HCT116 (cell line): ENCODE results near the gene PLXNB3. TPM values are rescaled to one million over a fixed set of nuclear protein-coding genes. Genes with fewer than 3 reads are reported as not detected.

Experiments
- ATAC-seq: fragments of 200-7000 bp; cut with Tn5 transposase; 2 replicates; pipeline ENCODE4 v1.9.1; 2020; ENCODE audit warnings: mild to moderate bottlenecking, moderate library complexity
- BruUV-seq: library from RNA; stranded (reverse); fragments of 400-500 nt; replicated peaks from 2 replicates; lab custom pipeline; 2021; lab: Mats Ljungman, UMichigan
- CTCF ChIA-PET: fragments of 300-600 bp; sonication (Branson Sonifier 250); formaldehyde crosslinking; loops from one replicate; lab custom pipeline; 2021; ENCODE audit warnings: antibody characterized with exemption; lab: Charles Lee
- POLR2A ChIA-PET: fragments of 300-600, 350-600 bp; sonication (Branson Sonifier 250); formaldehyde crosslinking; loops from one replicate; lab custom pipeline; 2021; ENCODE audit warnings: antibody characterized with exemption; lab: Charles Lee
- RAD21 ChIA-PET, 2 experiments: fragments of 300-600 bp; sonication (Branson Sonifier 250); formaldehyde crosslinking; loops; one replicate each; lab custom pipeline; 2023; ENCODE audit warnings: low total read pairs in 2 of 2; ENCODE audit not compliant: uncharacterized antibody in 2 of 2, unreplicated experiment in 2 of 2, low non-redundant PET in 1 of 2; lab: Charles Lee
- DNase-seq: peaks from one replicate; pipeline ENCODE4 v3.0.0-alpha.2; 2010; ENCODE audit warnings: low read depth, low spot score
- H2AFZ ChIP-seq: fragments of 200-600 bp; shearing (Covaris generic), sonication (generic); 2 replicates; pipeline ENCODE4 v1.6.1; 2017; ENCODE audit warnings: low read depth, mixed run types, mixed read lengths, antibody characterized with exemption, low read length; ENCODE audit not compliant: poor library complexity, severe bottlenecking
- H3K27ac ChIP-seq: 2 replicates; pipeline ENCODE4 v1.5.1; 2012; ENCODE audit warnings: low read depth, low read length
- H3K27me3 ChIP-seq: fragments of 200-600 bp; sonication (generic); 2 replicates; pipeline ENCODE4 v1.6.1; 2016; ENCODE audit warnings: mixed run types, low read length, mixed read lengths; ENCODE audit not compliant: insufficient read depth
- H3K36me3 ChIP-seq, 2 experiments: fragments of 200-500 bp in 1 of 2; fragments of 200-600 bp in 1 of 2; sonication (Bioruptor generic) in 1 of 2; sonication (generic) in 1 of 2; 2 replicates each; pipeline versions ENCODE4 v1.5.1 to v1.6.1; 2014 to 2016; ENCODE audit warnings: low read length in 2 of 2, inconsistent platforms in 1 of 2, mixed read lengths in 1 of 2, mixed run types in 1 of 2; ENCODE audit not compliant: insufficient read depth in 2 of 2, control insufficient read depth in 1 of 2
- H3K4me1 ChIP-seq, 2 experiments: fragments of 200-600 bp in 1 of 2; sonication (generic) in 1 of 2; 2 replicates each; pipeline versions ENCODE4 v1.5.1 to v1.6.1; 2012 to 2017; ENCODE audit warnings: low read length in 2 of 2, inconsistent platforms in 1 of 2, mild to moderate bottlenecking in 1 of 2, mixed read lengths in 1 of 2, mixed run types in 1 of 2, moderate library complexity in 1 of 2; ENCODE audit not compliant: insufficient read depth in 2 of 2, control insufficient read depth in 1 of 2
- H3K4me2 ChIP-seq: fragments of 200-600 bp; sonication (generic); 2 replicates; pipeline ENCODE4 v1.6.1; 2017; ENCODE audit warnings: mixed run types, low read length, mixed read lengths
- H3K4me3 ChIP-seq, 2 experiments: fragments of 200-600 bp in 1 of 2; sonication (generic) in 1 of 2; replicated peaks in 1 of 2; 2 replicates each; pipeline ENCODE4 v1.5.1; 2011 to 2016; ENCODE audit warnings: low read length in 2 of 2, control low read depth in 1 of 2, low read depth in 1 of 2, mild to moderate bottlenecking in 1 of 2, mixed read lengths in 1 of 2, mixed run types in 1 of 2
- H3K79me2 ChIP-seq: fragments of 200-600 bp; sonication (generic); 2 replicates; pipeline ENCODE4 v1.6.1; 2017; ENCODE audit warnings: mild to moderate bottlenecking, mixed run types, low read length, moderate library complexity, mixed read lengths; ENCODE audit not compliant: insufficient read depth
- H3K9ac ChIP-seq: fragments of 200-600 bp; sonication (generic); 2 replicates; pipeline ENCODE4 v1.6.1; 2016; ENCODE audit warnings: low read length, mixed read lengths
- H3K9me2 ChIP-seq: fragments of 200-600 bp; sonication (generic), shearing (Covaris generic); 2 replicates; pipeline ENCODE4 v1.6.1; 2017; ENCODE audit warnings: mixed run types, mild to moderate bottlenecking, moderate library complexity; ENCODE audit not compliant: insufficient read depth
- H3K9me3 ChIP-seq, 2 experiments: fragments of 200-500 bp in 1 of 2; fragments of 200-600 bp in 1 of 2; sonication (Bioruptor generic) in 1 of 2; sonication (generic) in 1 of 2; 2 replicates each; pipeline ENCODE4 v1.6.1; 2014 to 2017; ENCODE audit warnings: low read length in 2 of 2, mixed read lengths in 2 of 2, inconsistent platforms in 1 of 2, low read depth in 1 of 2, mild to moderate bottlenecking in 1 of 2, mixed run types in 1 of 2, moderate library complexity in 1 of 2; ENCODE audit not compliant: control insufficient read depth in 1 of 2, insufficient read depth in 1 of 2
- H4K20me1 ChIP-seq: fragments of 200-600 bp; sonication (generic), shearing (Covaris generic); 2 replicates; pipeline ENCODE4 v1.6.1; 2017; ENCODE audit warnings: mixed run types, mild to moderate bottlenecking, moderate library complexity; ENCODE audit not compliant: insufficient read depth
- CBX3 ChIP-seq: IDR thresholded peaks from 2 replicates; pipeline ENCODE4 v1.6.1; 2012; ENCODE audit warnings: low read depth
- CTCF ChIP-seq, 3 experiments: fragments of 200-600 bp in 1 of 3; sonication (generic) in 1 of 3; IDR thresholded peaks in 2 of 3; conservative IDR thresholded peaks in 1 of 3; 2 replicates each; pipeline ENCODE4 v1.5.1; 2012 to 2017; ENCODE audit warnings: low read depth in 2 of 3, low read length in 2 of 3, antibody characterized with exemption in 1 of 3, borderline replicate concordance in 1 of 3, control low read depth in 1 of 3, mild to moderate bottlenecking in 1 of 3, mixed read lengths in 1 of 3, mixed run types in 1 of 3, moderate library complexity in 1 of 3; ENCODE audit not compliant: insufficient read depth in 1 of 3
- EGR1 ChIP-seq: IDR thresholded peaks from 2 replicates; pipeline ENCODE4 v1.6.1; 2012; ENCODE audit warnings: low read depth
- ELF1 ChIP-seq: IDR thresholded peaks from 2 replicates; pipeline ENCODE4 v1.6.1; 2012; ENCODE audit warnings: low read depth, borderline replicate concordance
- EZH2phosphoT487 ChIP-seq: fragments of 200-600 bp; IDR thresholded peaks from 2 replicates; pipeline ENCODE4 v1.6.1; 2018; ENCODE audit warnings: antibody characterized with exemption, borderline replicate concordance
- RAD21 ChIP-seq: IDR thresholded peaks from 2 replicates; pipeline ENCODE4 v1.6.1; 2012; ENCODE audit warnings: low read depth, mild to moderate bottlenecking
- REST ChIP-seq: IDR thresholded peaks from 2 replicates; pipeline ENCODE4 v1.6.1; 2012; ENCODE audit warnings: low read depth
- SP1 ChIP-seq: IDR thresholded peaks from 2 replicates; pipeline ENCODE4 v1.6.1; 2012; ENCODE audit warnings: low read depth
- SRF ChIP-seq: IDR thresholded peaks from 2 replicates; pipeline ENCODE4 v1.6.1; 2012; ENCODE audit warnings: low read depth
- YY1 ChIP-seq: IDR thresholded peaks from 2 replicates; pipeline ENCODE4 v1.6.1; 2011; ENCODE audit warnings: low read length, low read depth, moderate library complexity, mild to moderate bottlenecking; ENCODE audit not compliant: insufficient replicate concordance; ENCODE audit errors: extremely low read depth
- ZNF274 ChIP-seq: fragments of 200-500 bp; sonication (Bioruptor generic); IDR thresholded peaks from 2 replicates; pipeline ENCODE4 v1.6.1; 2014; ENCODE audit warnings: mild to moderate bottlenecking, low read depth, low read length, inconsistent platforms
- intact Hi-C: fragments of 100-400 bp; cut with micrococcal nuclease; formaldehyde crosslinking; loops from 2 replicates; pipeline ENCODE4 v1.10.0; 2022
- total RNA-seq: library from RNA; stranded (reverse); gene quantifications from one replicate; pipeline ENCODE4 v1.2.1, GENCODE V29; 2021; ENCODE audit not compliant: unreplicated experiment

Gene PLXNB3
- total RNA-seq, 1 experiment from 2014 or later = 4.8 TPM

GRCh38 chrX:153731845-153732215 is 32.2 kb upstream of the PLXNB3 start:
- ATAC-seq = no peak
- no peak overlapping the region for H3K9ac ChIP-seq
- H3K27ac ChIP-seq = no peak overlapping the region
- ChIA-PET CTCF (no interaction called here), RAD21 (no interaction called here), POLR2A (no interaction called here)
- no peaks in the 10 kb centered on the region for H4K20me1 ChIP-seq
- no TSS peak for BruUV-seq
- TF ChIP-seq ZNF274 (no peak), CTCF (IDR thresholded peaks at IDR 0.05 in 2 of 3, conservative IDR thresholded peaks at IDR 0.05 in 1 of 3; ENCODE audit: borderline replicate concordance in 1 of 3, insufficient read depth in 1 of 3, low read depth in 2 of 3, low read length in 2 of 3) (no peak), RAD21 (no peak), SRF (no peak), EZH2phosphoT487 (no peak), EGR1 (no peak), REST (no peak), SP1 (no peak), ELF1 (no peak), CBX3 (no peak), YY1 (no peak)
- no peaks in the 10 kb centered on the region for H3K27me3 ChIP-seq
- no peak overlapping the region for H2AFZ ChIP-seq
- H3K4me2 ChIP-seq = no peak overlapping the region
- H3K79me2 ChIP-seq = no peaks in the 10 kb centered on the region
- intact Hi-C loops = no loop called here
- H3K9me2 ChIP-seq = no peaks in the 10 kb centered on the region
- no peak for DNase-seq
- H3K36me3 ChIP-seq = no peaks in the 10 kb centered on the region
- H3K4me3 ChIP-seq = no peak overlapping the region
- no peaks in the 10 kb centered on the region for H3K9me3 ChIP-seq
- H3K4me1 ChIP-seq = peaks cover 14 to 22% of the 10 kb centered on the region in 2 experiments
